ENCODE results near the gene CZIB.

The CZIB gene

DNA sequence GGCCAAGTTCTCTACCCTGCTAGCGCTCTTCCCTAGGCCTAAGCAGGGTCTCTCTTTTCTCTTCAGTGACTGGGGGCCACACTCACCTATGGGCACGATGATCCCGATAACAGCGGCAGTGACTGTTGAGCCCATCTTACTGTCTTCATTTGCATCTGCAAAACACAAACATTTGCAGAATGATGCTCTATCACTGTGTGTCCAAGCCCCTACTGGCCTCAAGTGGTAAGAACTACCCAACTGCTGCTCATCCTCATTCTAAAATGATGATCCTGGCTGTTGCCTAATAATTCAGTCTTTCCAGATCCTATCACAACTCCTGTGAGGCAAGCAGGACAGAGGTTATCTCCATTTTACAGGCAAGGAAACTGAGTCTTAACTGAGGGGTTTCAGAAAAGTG is 34.6 kb upstream of the CZIB start:
- H4K20me1 ChIP-seq (ENCODE audit: insufficient read depth, low read length): no peaks in the 10 kb centered on the region
- no peak overlapping the region for H3K4me2 ChIP-seq (ENCODE audit: low read depth, low read length)
- H3F3A ChIP-seq (ENCODE audit: insufficient read depth, low read length): peaks cover 11% of the 10 kb centered on the region; the same call in 1 of the 2 replicates
- no peak overlapping the region for H3K9ac ChIP-seq (ENCODE audit: low read length)
- no peaks in the 10 kb centered on the region for H3K9me2 ChIP-seq (replicated peaks; ENCODE audit: insufficient read depth, low read length)
- H3K27ac ChIP-seq (ENCODE audit: low read length): no peak overlapping the region
- TF ChIP-seq, protein P1, sequence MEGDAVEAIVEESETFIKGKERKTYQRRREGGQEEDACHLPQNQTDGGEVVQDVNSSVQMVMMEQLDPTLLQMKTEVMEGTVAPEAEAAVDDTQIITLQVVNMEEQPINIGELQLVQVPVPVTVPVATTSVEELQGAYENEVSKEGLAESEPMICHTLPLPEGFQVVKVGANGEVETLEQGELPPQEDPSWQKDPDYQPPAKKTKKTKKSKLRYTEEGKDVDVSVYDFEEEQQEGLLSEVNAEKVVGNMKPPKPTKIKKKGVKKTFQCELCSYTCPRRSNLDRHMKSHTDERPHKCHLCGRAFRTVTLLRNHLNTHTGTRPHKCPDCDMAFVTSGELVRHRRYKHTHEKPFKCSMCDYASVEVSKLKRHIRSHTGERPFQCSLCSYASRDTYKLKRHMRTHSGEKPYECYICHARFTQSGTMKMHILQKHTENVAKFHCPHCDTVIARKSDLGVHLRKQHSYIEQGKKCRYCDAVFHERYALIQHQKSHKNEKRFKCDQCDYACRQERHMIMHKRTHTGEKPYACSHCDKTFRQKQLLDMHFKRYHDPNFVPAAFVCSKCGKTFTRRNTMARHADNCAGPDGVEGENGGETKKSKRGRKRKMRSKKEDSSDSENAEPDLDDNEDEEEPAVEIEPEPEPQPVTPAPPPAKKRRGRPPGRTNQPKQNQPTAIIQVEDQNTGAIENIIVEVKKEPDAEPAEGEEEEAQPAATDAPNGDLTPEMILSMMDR (IDR thresholded peaks at IDR 0.05; ENCODE audit: low read length): no peak
- TF ChIP-seq EZH2phosphoT487 (IDR thresholded peaks at IDR 0.05; ENCODE audit: low read length) (no peak), EZH2 (optimal IDR thresholded peaks at IDR 0.05; ENCODE audit: low read depth, low read length) (no peak)
- H3K4me3 ChIP-seq (ENCODE audit: low read length): no peak overlapping the region
- peaks cover 12% of the 10 kb centered on the region; the same call in 1 of the 2 replicates for H3K36me3 ChIP-seq (replicated peaks; ENCODE audit: insufficient read depth, low read length)
- peaks cover 12% of the 10 kb centered on the region for H3K4me1 ChIP-seq (ENCODE audit: low read length)
- DNase-seq: no peak
- no peaks in the 10 kb centered on the region for H3K9me3 ChIP-seq (replicated peaks; ENCODE audit: insufficient read depth, low read length)
- H3K79me2 ChIP-seq (ENCODE audit: low read length): no peaks in the 10 kb centered on the region; the same call in 1 of the 2 replicates
- no peaks in the 10 kb centered on the region for H3K27me3 ChIP-seq (replicated peaks; ENCODE audit: insufficient read depth, low read length)
- H2AFZ ChIP-seq (ENCODE audit: low read length): no peak overlapping the region

- TF ChIP-seq EZH2 (optimal IDR thresholded peaks at IDR 0.05; ENCODE audit: low read depth, low read length) (no peak), EZH2phosphoT487 (IDR thresholded peaks at IDR 0.05; ENCODE audit: low read length) (no peak)
- H4K20me1 ChIP-seq (ENCODE audit: insufficient read depth, low read length): no peaks in the 10 kb centered on the region
- H3K4me1 ChIP-seq (ENCODE audit: low read length): peaks cover 4% of the 10 kb centered on the region
- no peak overlapping the region for H3K4me2 ChIP-seq (ENCODE audit: low read depth, low read length)
- no peak overlapping the region for H3K9ac ChIP-seq (ENCODE audit: low read length)
- H2AFZ ChIP-seq (ENCODE audit: low read length): no peak overlapping the region
- H3K9me3 ChIP-seq (replicated peaks; ENCODE audit: insufficient read depth, low read length): no peaks in the 10 kb centered on the region
- H3F3A ChIP-seq (ENCODE audit: insufficient read depth, low read length): 0 out of 2 replicates have a peak, but pooled peaks cover 2% of the 10 kb centered on the region
- H3K79me2 ChIP-seq (ENCODE audit: low read length): no peaks in the 10 kb centered on the region; the same call in 1 of the 2 replicates
- DNase-seq: no peak
- no peak overlapping the region for H3K4me3 ChIP-seq (ENCODE audit: low read length)
- H3K9me2 ChIP-seq (replicated peaks; ENCODE audit: insufficient read depth, low read length): no peaks in the 10 kb centered on the region
- no peak overlapping the region for H3K27ac ChIP-seq (ENCODE audit: low read length)
- H3K27me3 ChIP-seq (replicated peaks; ENCODE audit: insufficient read depth, low read length): no peaks in the 10 kb centered on the region
- H3K36me3 ChIP-seq (replicated peaks; ENCODE audit: insufficient read depth, low read length): peaks cover 12% of the 10 kb centered on the region; the same call in 1 of the 2 replicates
These were observed 33.7 kb upstream of the CZIB start for GRCh38 chr1:53254011-53254640.

GRCh38 chr1:53250325-53250724 is 29.9 kb upstream of the CZIB start:
- Histone ChIP-seq H4K20me1 (ENCODE audit: insufficient read depth, low read length) (no peaks in the 10 kb centered on the region), H3K27ac (ENCODE audit: low read length) (no peak overlapping the region), H3K4me2 (ENCODE audit: low read depth, low read length) (no peak overlapping the region), H3F3A (ENCODE audit: insufficient read depth, low read length) (no peaks in the 10 kb centered on the region), H3K9ac (ENCODE audit: low read length) (no peak overlapping the region), H3K4me1 (ENCODE audit: low read length) (peaks cover 6% of the 10 kb centered on the region), H2AFZ (ENCODE audit: low read length) (no peak overlapping the region), H3K4me3 (ENCODE audit: low read length) (no peak overlapping the region), H3K9me3 (replicated peaks; ENCODE audit: insufficient read depth, low read length) (no peaks in the 10 kb centered on the region), H3K27me3 (replicated peaks; ENCODE audit: insufficient read depth, low read length) (no peaks in the 10 kb centered on the region), H3K79me2 (ENCODE audit: low read length) (no peaks in the 10 kb centered on the region), H3K9me2 (replicated peaks; ENCODE audit: insufficient read depth, low read length) (no peaks in the 10 kb centered on the region), H3K36me3 (replicated peaks; ENCODE audit: insufficient read depth, low read length) (peaks cover 16% of the 10 kb centered on the region; the same call in 1 of the 2 replicates)
- TF ChIP-seq, protein P1 (IDR thresholded peaks at IDR 0.05; ENCODE audit: low read length): no peak
- TF ChIP-seq EZH2phosphoT487 (IDR thresholded peaks at IDR 0.05; ENCODE audit: low read length) (no peak), EZH2 (optimal IDR thresholded peaks at IDR 0.05; ENCODE audit: low read depth, low read length) (no peak)
- no peak for DNase-seq

DNA sequence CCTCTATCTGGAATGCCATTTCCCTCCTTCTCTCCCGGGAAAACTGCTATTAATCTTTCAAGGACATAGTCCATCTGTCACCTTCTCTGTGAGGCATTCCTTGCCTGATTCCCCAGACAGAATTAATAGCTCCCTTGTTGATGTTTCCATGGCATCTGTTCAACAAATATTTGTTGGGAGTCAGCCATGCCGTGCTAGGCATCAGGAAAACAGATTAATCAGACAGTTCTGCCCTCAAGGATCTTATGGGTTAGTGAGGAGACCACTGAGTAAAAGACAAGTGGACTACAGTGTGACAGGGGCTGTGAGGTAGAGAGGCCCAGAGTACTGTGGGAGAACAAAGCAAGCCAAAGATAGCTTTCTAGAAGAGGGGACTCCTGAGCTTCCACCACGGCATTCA is 29.3 kb upstream of the CZIB start:
- H3K36me3 ChIP-seq (replicated peaks; ENCODE audit: insufficient read depth, low read length): peaks cover 16% of the 10 kb centered on the region; the same call in 1 of the 2 replicates
- no peaks in the 10 kb centered on the region for H3K79me2 ChIP-seq (ENCODE audit: low read length)
- H3K27me3 ChIP-seq (replicated peaks; ENCODE audit: insufficient read depth, low read length): no peaks in the 10 kb centered on the region
- H3K9me3 ChIP-seq (replicated peaks; ENCODE audit: insufficient read depth, low read length): no peaks in the 10 kb centered on the region
- H3K4me2 ChIP-seq (ENCODE audit: low read depth, low read length): no peak overlapping the region
- H3K9ac ChIP-seq (ENCODE audit: low read length): no peak overlapping the region
- no peaks in the 10 kb centered on the region for H4K20me1 ChIP-seq (ENCODE audit: insufficient read depth, low read length)
- TF ChIP-seq EZH2phosphoT487 (IDR thresholded peaks at IDR 0.05; ENCODE audit: low read length) (no peak), EZH2 (optimal IDR thresholded peaks at IDR 0.05; ENCODE audit: low read depth, low read length) (no peak)
- H3F3A ChIP-seq (ENCODE audit: insufficient read depth, low read length): no peaks in the 10 kb centered on the region
- H3K4me3 ChIP-seq (ENCODE audit: low read length): no peak overlapping the region
- H2AFZ ChIP-seq (ENCODE audit: low read length): no peak overlapping the region
- no peak for DNase-seq
- H3K4me1 ChIP-seq (ENCODE audit: low read length): peaks cover 6% of the 10 kb centered on the region
- H3K27ac ChIP-seq (ENCODE audit: low read length): no peak overlapping the region
- no peaks in the 10 kb centered on the region for H3K9me2 ChIP-seq (replicated peaks; ENCODE audit: insufficient read depth, low read length)
